Neural progenitor cell (in vitro differentiated cells): ENCODE measurements around the gene EIF2AK2. TPM values are rescaled to one million over a fixed set of nuclear protein-coding genes. Genes with fewer than 3 reads are reported as not detected.

ENCODE experiments used
- DNase-seq: peaks from one replicate; pipeline ENCODE4 v3.0.0-alpha.2; 2016; ENCODE audit warnings: low spot score
- H2AFZ ChIP-seq: fragments of 200-600 bp; sonication (generic); replicated peaks from 2 replicates; pipeline ENCODE4 v1.6.1; 2016; ENCODE audit warnings: antibody characterized with exemption
- H3F3A ChIP-seq: fragments of 200-600 bp; sonication (generic); 2 replicates; pipeline ENCODE4 v1.6.1; 2016; ENCODE audit warnings: antibody characterized with exemption, low read depth
- H3K27ac ChIP-seq: fragments of 200-600 bp; sonication (generic); 2 replicates; pipeline ENCODE4 v1.5.1; 2016; ENCODE audit warnings: mild to moderate bottlenecking
- H3K27me3 ChIP-seq: fragments of 200-600 bp; sonication (generic); 2 replicates; pipeline ENCODE4 v1.6.1; 2016; ENCODE audit warnings: mild to moderate bottlenecking, moderate library complexity
- H3K36me3 ChIP-seq: fragments of 200-600 bp; sonication (generic); 2 replicates; pipeline ENCODE4 v1.5.1; 2016
- H3K4me1 ChIP-seq: fragments of 200-600 bp; sonication (generic); 2 replicates; pipeline ENCODE4 v1.6.1; 2016; ENCODE audit warnings: mixed run types
- H3K4me2 ChIP-seq: fragments of 200-600 bp; sonication (generic); 2 replicates; pipeline ENCODE4 v1.6.1; 2016
- H3K4me3 ChIP-seq: fragments of 200-600 bp; sonication (generic); 2 replicates; pipeline ENCODE4 v1.5.1; 2016
- H3K79me2 ChIP-seq: fragments of 200-600 bp; sonication (generic); 2 replicates; pipeline ENCODE4 v1.6.1; 2016; ENCODE audit warnings: low read depth
- H3K9ac ChIP-seq: fragments of 200-600 bp; sonication (generic); 2 replicates; pipeline ENCODE4 v1.6.1; 2016
- H3K9me3 ChIP-seq: fragments of 200-600 bp; sonication (generic); 2 replicates; pipeline ENCODE4 v1.5.1; 2016; ENCODE audit warnings: low read depth
- H4K20me1 ChIP-seq: fragments of 200-600 bp; sonication (generic); 2 replicates; pipeline ENCODE4 v1.6.1; 2016; ENCODE audit warnings: low read depth
- H3K27ac Mint-ChIP-seq: 3 replicates; pipeline ENCODE4 v1.8.0; 2021; ENCODE audit warnings: mixed read lengths
- H3K27me3 Mint-ChIP-seq: 2 replicates; pipeline ENCODE4 v1.8.0; 2022; ENCODE audit warnings: low read depth, mild to moderate bottlenecking, inconsistent platforms, moderate library complexity, mixed read lengths; ENCODE audit not compliant: insufficient read depth
- H3K36me3 Mint-ChIP-seq: 3 replicates; pipeline ENCODE4 v1.8.0; 2021; ENCODE audit warnings: mixed read lengths
- H3K4me1 Mint-ChIP-seq: 3 replicates; pipeline ENCODE4 v1.8.0; 2021; ENCODE audit warnings: mixed read lengths
- H3K4me3 Mint-ChIP-seq: 3 replicates; pipeline ENCODE4 v1.8.0; 2021; ENCODE audit warnings: mild to moderate bottlenecking, moderate library complexity, mixed read lengths
- H3K9me3 Mint-ChIP-seq: 3 replicates; pipeline ENCODE4 v1.8.0; 2020; ENCODE audit warnings: mixed read lengths
- EZH2 ChIP-seq: fragments of 200-600 bp; sonication (generic); IDR thresholded peaks from 2 replicates; pipeline ENCODE4 v1.6.1; 2017; ENCODE audit warnings: antibody characterized with exemption, mild to moderate bottlenecking, moderate library complexity
- EZH2phosphoT487 ChIP-seq: fragments of 200-600 bp; sonication (generic); IDR thresholded peaks from 2 replicates; pipeline ENCODE4 v1.6.1; 2017; ENCODE audit warnings: antibody characterized with exemption
- total RNA-seq: library from RNA; depleted of rRNA; stranded (reverse); fragments of >200 nt; gene quantifications from 2 replicates; pipeline ENCODE4 v1.2.3, GENCODE V29; 2015; ENCODE audit warnings: low replicate concordance
- TF ChIP-seq, protein P1 (sequence below): fragments of 200-600 bp; sonication (generic); IDR thresholded peaks from 2 replicates; pipeline ENCODE4 v1.5.1; 2017; ENCODE audit warnings: antibody characterized with exemption, mild to moderate bottlenecking

The EIF2AK2 gene
- total RNA-seq, 1 donor from 2014 or later: 35.3 TPM

GRCh38 chr2:37156071-37156856 is 516 bp downstream of the EIF2AK2 start:
- Histone ChIP-seq H2AFZ (peak overlapping the region; percentile 95), H3K9me3 (no peaks in the 10 kb centered on the region), H3K4me3 (peak overlapping the region; percentile 69), H3K79me2 (peaks cover 41% of the 10 kb centered on the region), H3K27me3 (peaks cover 9% of the 10 kb centered on the region), H3K27ac (no peak overlapping the region), H3K4me2 (peak overlapping the region; percentile 87), H3K36me3 (peaks cover 3% of the 10 kb centered on the region), H3K9ac (peak overlapping the region; percentile 48), H3K4me1 (peaks cover 4% of the 10 kb centered on the region), H3F3A (no peaks in the 10 kb centered on the region), H4K20me1 (no peaks in the 10 kb centered on the region)
- H3K4me3 Mint-ChIP-seq: peak overlapping the region; percentile 91
- peaks cover 13% of the 10 kb centered on the region for H3K4me1 Mint-ChIP-seq
- TF ChIP-seq EZH2phosphoT487 (no peak), EZH2 (no peak)
- TF ChIP-seq, protein P1, sequence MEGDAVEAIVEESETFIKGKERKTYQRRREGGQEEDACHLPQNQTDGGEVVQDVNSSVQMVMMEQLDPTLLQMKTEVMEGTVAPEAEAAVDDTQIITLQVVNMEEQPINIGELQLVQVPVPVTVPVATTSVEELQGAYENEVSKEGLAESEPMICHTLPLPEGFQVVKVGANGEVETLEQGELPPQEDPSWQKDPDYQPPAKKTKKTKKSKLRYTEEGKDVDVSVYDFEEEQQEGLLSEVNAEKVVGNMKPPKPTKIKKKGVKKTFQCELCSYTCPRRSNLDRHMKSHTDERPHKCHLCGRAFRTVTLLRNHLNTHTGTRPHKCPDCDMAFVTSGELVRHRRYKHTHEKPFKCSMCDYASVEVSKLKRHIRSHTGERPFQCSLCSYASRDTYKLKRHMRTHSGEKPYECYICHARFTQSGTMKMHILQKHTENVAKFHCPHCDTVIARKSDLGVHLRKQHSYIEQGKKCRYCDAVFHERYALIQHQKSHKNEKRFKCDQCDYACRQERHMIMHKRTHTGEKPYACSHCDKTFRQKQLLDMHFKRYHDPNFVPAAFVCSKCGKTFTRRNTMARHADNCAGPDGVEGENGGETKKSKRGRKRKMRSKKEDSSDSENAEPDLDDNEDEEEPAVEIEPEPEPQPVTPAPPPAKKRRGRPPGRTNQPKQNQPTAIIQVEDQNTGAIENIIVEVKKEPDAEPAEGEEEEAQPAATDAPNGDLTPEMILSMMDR: no peak
- H3K36me3 Mint-ChIP-seq: peaks cover 20% of the 10 kb centered on the region
- H3K27me3 Mint-ChIP-seq: peaks cover 6% of the 10 kb centered on the region
- H3K27ac Mint-ChIP-seq: peak overlapping the region; percentile 32
- peak; percentile 7 for DNase-seq
- H3K9me3 Mint-ChIP-seq: no peaks in the 10 kb centered on the region

DNA sequence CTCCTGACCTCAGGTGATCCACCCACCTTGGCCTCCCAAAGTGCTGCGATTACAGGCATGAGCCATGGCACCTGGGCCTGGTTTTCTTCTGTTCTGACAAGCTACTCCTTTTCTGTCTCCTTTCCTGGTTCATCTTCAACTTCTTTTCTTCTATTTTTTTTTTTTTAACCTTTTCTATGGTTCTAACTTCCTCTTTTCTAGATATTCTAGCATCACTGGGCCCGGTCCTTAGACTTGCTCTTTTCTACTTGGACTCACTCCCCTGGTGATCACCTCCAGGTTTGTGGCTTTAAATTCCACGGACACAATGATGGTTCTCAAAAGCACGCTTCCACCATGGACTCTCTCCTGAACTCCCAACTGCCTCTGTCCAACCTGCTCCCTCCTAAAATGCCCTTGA is 2.0 kb downstream of the EIF2AK2 start:
- H3K27me3 Mint-ChIP-seq: peaks cover 6% of the 10 kb centered on the region
- H3K27ac Mint-ChIP-seq: no peak overlapping the region

DNA sequence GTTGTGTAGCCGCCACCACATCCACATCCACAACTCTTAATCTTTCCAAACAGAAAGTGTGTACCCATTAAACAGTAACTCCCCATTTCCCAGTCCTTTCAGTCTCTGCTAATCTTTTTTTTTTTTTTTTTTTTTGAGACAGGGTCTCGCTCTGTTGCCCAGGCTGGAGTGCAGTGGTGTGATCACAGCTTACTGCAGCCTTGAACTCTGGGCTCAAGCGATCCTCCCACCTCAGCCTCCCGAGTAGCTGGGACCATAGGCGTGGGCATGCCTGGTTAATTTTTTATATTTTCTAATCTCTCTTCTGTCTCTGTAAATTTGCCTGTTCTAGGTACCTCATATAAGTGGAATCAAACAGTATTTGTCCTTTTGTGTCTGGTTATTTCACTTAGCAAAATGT is 3.6 kb downstream of the EIF2AK2 start:
- no peak overlapping the region for H3K27ac ChIP-seq
- TF ChIP-seq EZH2phosphoT487 (no peak), EZH2 (no peak)
- TF ChIP-seq, protein P1: no peak
- Mint-ChIP-seq H3K4me1 (peaks cover 13% of the 10 kb centered on the region), H3K27me3 (peaks cover 3% of the 10 kb centered on the region), H3K36me3 (peaks cover 24% of the 10 kb centered on the region), H3K27ac (no peak overlapping the region), H3K4me3 (no peak overlapping the region), H3K9me3 (no peaks in the 10 kb centered on the region)
- H3K4me1 ChIP-seq: peaks cover 4% of the 10 kb centered on the region
- H3K9me3 ChIP-seq: no peaks in the 10 kb centered on the region
- H3K4me2 ChIP-seq: no peak overlapping the region
- H3K27me3 ChIP-seq: peaks cover 9% of the 10 kb centered on the region
- H3F3A ChIP-seq: no peaks in the 10 kb centered on the region
- peaks cover 3% of the 10 kb centered on the region for H3K36me3 ChIP-seq
- no peak overlapping the region for H2AFZ ChIP-seq
- no peak overlapping the region for H3K4me3 ChIP-seq
- no peak overlapping the region for H3K9ac ChIP-seq
- H3K79me2 ChIP-seq: peaks cover 58% of the 10 kb centered on the region
- no peaks in the 10 kb centered on the region for H4K20me1 ChIP-seq
- no peak for DNase-seq

More for the DNA sequence above, 2.0 kb downstream of the EIF2AK2 start:
- H3K36me3 Mint-ChIP-seq: peaks cover 20% of the 10 kb centered on the region
- peaks cover 56% of the 10 kb centered on the region for H3K79me2 ChIP-seq
- no peak overlapping the region for H3K4me2 ChIP-seq
- no peak for DNase-seq
- H3K9ac ChIP-seq: no peak overlapping the region
- H4K20me1 ChIP-seq: no peaks in the 10 kb centered on the region
- no peak for TF ChIP-seq EZH2phosphoT487
- TF ChIP-seq EZH2: no peak
- TF ChIP-seq, protein P1: no peak
- H3F3A ChIP-seq: no peaks in the 10 kb centered on the region
- no peak overlapping the region for H3K27ac ChIP-seq
- H3K4me3 Mint-ChIP-seq: no peak overlapping the region
- H3K36me3 ChIP-seq: peaks cover 3% of the 10 kb centered on the region
- H3K4me1 Mint-ChIP-seq: peaks cover 13% of the 10 kb centered on the region
- H3K9me3 Mint-ChIP-seq: no peaks in the 10 kb centered on the region
- no peak overlapping the region for H2AFZ ChIP-seq
- H3K4me1 ChIP-seq: peaks cover 4% of the 10 kb centered on the region
- H3K4me3 ChIP-seq: no peak overlapping the region
- H3K27me3 ChIP-seq: peaks cover 9% of the 10 kb centered on the region
- H3K9me3 ChIP-seq: no peaks in the 10 kb centered on the region
